T-cell (primary cell): ENCODE data around the gene CCNJL. TPM values are rescaled to one million over a fixed set of nuclear protein-coding genes. Genes with fewer than 3 reads are reported as not detected.

ENCODE experiments used
- ATAC-seq, 4 experiments: fragments of 200-7000 bp in 3 of 4; fragments of 150-1000 bp in 1 of 4; cut with Tn5 transposase; replicated peaks in 1 of 4; 1 replicate in 3 of 4; 2 replicates in 1 of 4; pipeline ENCODE4 v1.10.0; 2021; ENCODE audit warnings: moderate library complexity in 3 of 4, mild to moderate bottlenecking in 2 of 4, moderate number of reproducible peaks in 1 of 4
- CTCF ChIA-PET, 2 donors: fragments of 300-600 bp; sonication (Branson Sonifier 250); formaldehyde crosslinking; loops; one replicate each; lab custom pipeline; 2022; ENCODE audit warnings: antibody characterized with exemption in 2 of 2; lab: Charles Lee
- POLR2A ChIA-PET, 2 donors: fragments of 300-600 bp; sonication (Branson Sonifier 250); formaldehyde crosslinking; loops; one replicate each; lab custom pipeline; 2022; ENCODE audit warnings: antibody characterized with exemption in 2 of 2; lab: Charles Lee
- DNase-seq, 35 experiments: peaks; one replicate each; pipeline versions ENCODE4 v3.0.0 to v3.0.0-alpha.2; 2013 to 2023
- H3K27ac ChIP-seq: one replicate; pipeline ENCODE4 v1.5.1; 2013; ENCODE audit warnings: low read length
- H3K27me3 ChIP-seq, 2 experiments: replicated peaks in 1 of 2; 1 replicate in 1 of 2; 2 replicates in 1 of 2; pipeline versions ENCODE4 v1.6.1 to v1.7.0; 2013; ENCODE audit warnings: low read length in 1 of 2, mixed read lengths in 1 of 2; ENCODE audit not compliant: control insufficient read depth in 2 of 2, insufficient read depth in 2 of 2; ENCODE audit errors: extremely low read depth in 1 of 2
- H3K36me3 ChIP-seq, 2 donors: 1 replicate in 1 of 2; 2 replicates in 1 of 2; pipeline versions ENCODE4 v1.6.1 to v1.7.0; 2013; ENCODE audit warnings: low read length in 1 of 2; ENCODE audit not compliant: control insufficient read depth in 2 of 2, insufficient read depth in 1 of 2; ENCODE audit errors: extremely low read depth in 1 of 2
- H3K4me1 ChIP-seq, 2 experiments: 1 replicate in 1 of 2; 2 replicates in 1 of 2; pipeline versions ENCODE4 v1.6.1 to v1.7.0; 2013; ENCODE audit warnings: low read length in 2 of 2, mixed read lengths in 1 of 2; ENCODE audit not compliant: insufficient read depth in 2 of 2, control insufficient read depth in 1 of 2; ENCODE audit errors: extremely low read depth in 1 of 2
- H3K4me3 ChIP-seq, 2 donors: 1 replicate in 1 of 2; 2 replicates in 1 of 2; pipeline versions ENCODE4 v1.5.1 to v1.7.0; 2013; ENCODE audit warnings: mild to moderate bottlenecking in 2 of 2, low read length in 1 of 2, moderate library complexity in 1 of 2; ENCODE audit not compliant: control insufficient read depth in 1 of 2; ENCODE audit errors: extremely low read depth in 1 of 2
- H3K9me3 ChIP-seq: 2 replicates; pipeline ENCODE4 v1.7.0; 2013
- H3K27ac Mint-ChIP-seq, 2 donors: one replicate each; pipeline ENCODE4 v1.8.0; 2020 to 2021; ENCODE audit warnings: mild to moderate bottlenecking in 2 of 2, mixed read lengths in 2 of 2
- H3K27me3 Mint-ChIP-seq, 2 donors: one replicate each; pipeline ENCODE4 v1.8.0; 2021 to 2022; ENCODE audit warnings: mixed read lengths in 2 of 2
- H3K36me3 Mint-ChIP-seq: one replicate; pipeline ENCODE4 v1.8.0; 2021; ENCODE audit warnings: mixed read lengths
- H3K4me1 Mint-ChIP-seq, 3 donors: one replicate each; pipeline ENCODE4 v1.8.0; 2020 to 2022; ENCODE audit warnings: mixed read lengths in 3 of 3, mild to moderate bottlenecking in 1 of 3
- H3K4me3 Mint-ChIP-seq, 3 donors: one replicate each; pipeline ENCODE4 v1.8.0; 2020 to 2022; ENCODE audit warnings: mild to moderate bottlenecking in 3 of 3, mixed read lengths in 3 of 3, moderate library complexity in 3 of 3
- H3K9me3 Mint-ChIP-seq, 3 donors: one replicate each; pipeline ENCODE4 v1.8.0; 2020 to 2022; ENCODE audit warnings: mixed read lengths in 3 of 3
- WGBS: methylation state at CpG from one replicate; pipeline ENCODE4 v1.1.5; 2013; ENCODE audit warnings: missing lambda C conversion rate; ENCODE audit not compliant: insufficient coverage; 5-methylcytosine and 5-hydroxymethylcytosine counted together
- total RNA-seq, 35 experiments: library from RNA in 6 of 35; stranded (reverse) in 6 of 35; fragments of 120-200 nt in 1 of 35; gene quantifications; one replicate each; pipeline versions ENCODE4 v1.2.1 to v1.2.4 and lab custom pipeline; 2013 to 2026

Gene CCNJL
- total RNA-seq, 5 donors from 2014 or later (not counting 1 experiment from before 2014, with no cell fraction given), result 0.33 to 0.41 (median 0.35) TPM; not detected in 2

DNA sequence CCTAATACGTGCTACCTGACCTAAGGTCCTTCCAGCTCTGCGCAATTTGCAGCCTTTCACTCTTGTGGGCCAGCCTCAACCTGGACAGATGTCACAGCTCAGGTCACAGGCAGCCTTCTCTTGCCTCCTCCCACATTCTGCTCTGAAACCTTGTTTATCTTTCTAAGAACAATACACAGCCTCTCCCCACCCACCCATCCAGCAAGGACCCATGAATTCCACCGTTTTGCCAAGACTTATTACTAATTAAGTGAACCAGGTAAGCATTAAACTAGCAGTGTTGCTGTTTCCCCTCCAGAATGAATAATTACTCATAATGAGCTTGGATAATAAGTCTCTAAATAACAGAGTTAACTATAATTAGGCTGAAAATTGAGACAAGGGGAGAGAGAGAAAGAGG, 72.0 kb downstream of the CCNJL start:
- H3K4me3 Mint-ChIP-seq, result no peak overlapping the region
- no peaks in the 10 kb centered on the region for H3K4me1 Mint-ChIP-seq
- no peak for ATAC-seq
- peaks cover 0 to 5% of the 10 kb centered on the region in 2 donors for H3K27me3 Mint-ChIP-seq
- DNase-seq, result no peak
- ChIA-PET POLR2A (interaction anchor here in 1 of 2 donors (0.7 kb wide), 1 partner anchor 63 kb away, joined by 10 read pairs; no protein-coding TSS in a partner anchor), CTCF (no interaction called here)
- no peak overlapping the region for H3K27ac Mint-ChIP-seq
- no peaks in the 10 kb centered on the region for H3K36me3 Mint-ChIP-seq
- no peaks in the 10 kb centered on the region for H3K36me3 ChIP-seq
- H3K9me3 Mint-ChIP-seq, result no peaks in the 10 kb centered on the region
- H3K4me3 ChIP-seq, result no peak overlapping the region
- no peak overlapping the region for H3K27ac ChIP-seq
- H3K4me1 ChIP-seq, result no peaks in the 10 kb centered on the region
- H3K27me3 ChIP-seq, result peaks cover 0 to 10% of the 10 kb centered on the region in 2 experiments
- 54% methylated on average over 2 of the region's 3 CpGs for WGBS
- no peaks in the 10 kb centered on the region for H3K9me3 ChIP-seq

DNA sequence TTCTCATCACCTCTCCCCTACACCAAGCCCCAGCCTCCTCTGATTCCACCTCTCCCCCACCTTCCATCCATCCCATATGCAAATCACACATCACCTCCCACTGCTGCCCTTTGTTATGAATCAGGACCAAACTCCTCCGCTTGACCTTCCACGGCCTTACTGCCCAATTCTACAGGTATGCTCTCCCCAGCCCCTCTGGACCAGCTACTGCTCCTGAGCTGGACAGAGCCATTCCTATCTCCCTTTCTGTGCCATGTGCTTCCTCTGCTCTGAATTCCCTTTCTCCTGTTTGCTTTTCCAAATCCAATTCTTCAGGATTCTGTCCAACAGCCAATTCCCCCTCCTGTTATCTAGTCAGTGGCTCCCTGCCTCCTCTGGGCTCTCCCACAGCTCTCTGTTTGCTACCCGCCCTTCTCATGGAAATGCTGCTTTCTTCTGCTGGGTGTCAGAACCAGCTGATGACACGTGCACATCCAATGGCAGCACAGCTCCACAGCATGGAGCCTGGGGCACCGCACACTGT, 74.7 kb downstream of the CCNJL start:
- Mint-ChIP-seq H3K36me3 (no peaks in the 10 kb centered on the region), H3K4me3 (no peak overlapping the region), H3K4me1 (no peaks in the 10 kb centered on the region), H3K27ac (no peak overlapping the region), H3K27me3 (peaks cover 0 to 5% of the 10 kb centered on the region in 2 donors), H3K9me3 (no peaks in the 10 kb centered on the region)
- Histone ChIP-seq H3K27ac (no peak overlapping the region), H3K36me3 (no peaks in the 10 kb centered on the region), H3K4me3 (no peak overlapping the region), H3K9me3 (no peaks in the 10 kb centered on the region), H3K27me3 (peaks cover 0 to 10% of the 10 kb centered on the region in 2 experiments), H3K4me1 (no peaks in the 10 kb centered on the region)
- ATAC-seq, result no peak
- no peak for DNase-seq
- ChIA-PET POLR2A (no interaction called here), CTCF (no interaction called here)
- 80% methylated on average over 4 of the region's 5 CpGs for WGBS

DNA sequence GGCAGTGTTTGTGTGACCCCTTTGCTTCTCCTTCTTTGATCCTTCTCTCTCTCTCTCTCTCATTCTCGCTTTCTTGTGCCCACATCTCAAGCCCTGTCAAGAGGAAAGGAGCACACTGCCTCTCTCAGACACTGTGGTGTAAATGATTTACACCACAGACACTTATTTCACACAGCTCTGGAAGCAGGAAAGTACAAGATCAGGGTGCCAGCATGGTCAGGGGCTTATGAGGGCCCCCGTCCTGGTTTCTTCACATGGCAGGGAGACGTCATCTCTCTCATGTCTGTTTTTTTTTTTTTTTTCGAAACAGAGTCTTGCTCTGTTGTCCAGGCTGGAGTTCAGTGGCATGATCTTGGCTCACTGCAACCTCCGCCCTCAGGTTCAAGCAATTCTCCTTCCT, 76.6 kb downstream of the CCNJL start:
- no peaks in the 10 kb centered on the region for H3K36me3 Mint-ChIP-seq
- H3K4me3 ChIP-seq, result no peak overlapping the region
- ChIA-PET CTCF (interaction anchor here in 1 of 2 donors (0.7 kb wide), 1 partner anchor 60 kb away, joined by 7 read pairs; no protein-coding TSS in a partner anchor), POLR2A (interaction anchor here in 1 of 2 donors (0.7 kb wide), 1 partner anchor 24 kb away, joined by 9 read pairs; no protein-coding TSS in a partner anchor)
- no peaks in the 10 kb centered on the region for H3K9me3 ChIP-seq
- H3K4me3 Mint-ChIP-seq, result no peak overlapping the region
- no peak for ATAC-seq
- no peak for DNase-seq
- H3K27ac Mint-ChIP-seq, result no peak overlapping the region
- no peak overlapping the region for H3K27ac ChIP-seq
- peaks cover 0 to 10% of the 10 kb centered on the region in 2 experiments for H3K27me3 ChIP-seq
- H3K36me3 ChIP-seq, result no peaks in the 10 kb centered on the region
- WGBS, result 75% methylated on average over 2 of the region's 5 CpGs
- H3K9me3 Mint-ChIP-seq, result no peaks in the 10 kb centered on the region
- peaks cover 0 to 5% of the 10 kb centered on the region in 2 donors for H3K27me3 Mint-ChIP-seq
- H3K4me1 Mint-ChIP-seq, result no peaks in the 10 kb centered on the region
- no peaks in the 10 kb centered on the region for H3K4me1 ChIP-seq

DNA sequence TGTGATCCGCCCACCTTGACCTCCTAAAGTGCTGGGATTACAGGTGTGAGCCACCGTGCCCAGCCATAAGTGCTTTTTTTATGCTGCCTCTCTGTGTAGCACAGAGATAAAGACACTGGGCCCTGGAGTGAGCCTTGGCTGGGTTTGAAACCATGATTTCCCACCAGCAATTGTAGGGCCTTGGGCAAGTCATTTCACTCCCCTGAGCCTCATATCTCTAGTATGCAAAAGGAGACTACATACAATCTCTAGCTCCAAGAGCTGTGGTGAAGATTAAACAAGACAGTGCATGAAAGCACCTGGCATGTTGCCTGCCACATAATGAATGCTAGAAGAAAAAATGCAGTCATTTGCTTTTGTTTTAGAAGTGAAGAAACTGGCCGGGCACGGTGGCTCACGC, 79.1 kb downstream of the CCNJL start:
- H3K4me3 ChIP-seq, result no peak overlapping the region
- DNase-seq (no peak), ATAC-seq (no peak)
- POLR2A ChIA-PET, result no interaction called here
- no peaks in the 10 kb centered on the region for H3K4me1 ChIP-seq
- H3K9me3 Mint-ChIP-seq, result no peaks in the 10 kb centered on the region
- no peaks in the 10 kb centered on the region for H3K36me3 ChIP-seq
- 97% methylated on average over 5 of the region's 5 CpGs for WGBS
- H3K4me1 Mint-ChIP-seq, result no peaks in the 10 kb centered on the region
- peaks cover 0 to 4% of the 10 kb centered on the region in 2 experiments for H3K27me3 ChIP-seq
- no peak overlapping the region for H3K27ac Mint-ChIP-seq
- H3K4me3 Mint-ChIP-seq, result no peak overlapping the region
- no peaks in the 10 kb centered on the region for H3K9me3 ChIP-seq
- CTCF ChIA-PET, result no interaction called here
- no peak overlapping the region for H3K27ac ChIP-seq
- H3K36me3 Mint-ChIP-seq, result no peaks in the 10 kb centered on the region
- H3K27me3 Mint-ChIP-seq, result peaks cover 0 to under 1% of the 10 kb centered on the region in 2 donors

DNA sequence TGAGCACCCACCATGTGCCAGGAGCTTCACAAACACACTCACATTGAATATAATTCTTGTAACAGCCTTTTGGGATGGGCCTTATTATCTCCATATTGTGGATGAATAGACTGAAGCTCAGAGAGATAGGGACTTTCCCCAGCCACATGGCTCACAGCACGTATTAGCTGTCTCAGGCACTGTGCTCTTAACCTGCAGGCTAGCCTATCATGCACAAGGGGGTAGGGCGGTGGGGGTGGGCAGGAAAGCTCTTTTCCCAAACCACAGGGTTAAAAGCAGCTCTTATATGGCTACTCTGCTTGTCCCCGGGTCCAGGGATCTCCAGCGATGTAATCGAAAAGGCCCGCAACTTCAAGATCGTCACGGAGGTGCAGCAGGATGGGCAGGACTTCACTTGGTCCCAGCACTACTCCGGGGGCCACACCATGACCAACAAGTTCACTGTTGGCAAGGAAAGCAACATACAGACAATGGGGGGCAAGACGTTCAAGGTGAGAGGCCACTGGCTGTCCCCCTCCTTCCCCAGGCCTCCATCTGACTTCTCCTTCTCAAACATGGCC, 80.5 kb downstream of the CCNJL start:
- Histone ChIP-seq H3K9me3 (no peaks in the 10 kb centered on the region), H3K27me3 (no peaks in the 10 kb centered on the region), H3K4me1 (no peaks in the 10 kb centered on the region), H3K27ac (no peak overlapping the region), H3K4me3 (no peak overlapping the region), H3K36me3 (no peaks in the 10 kb centered on the region)
- DNase-seq (no peak), ATAC-seq (no peak)
- H3K27me3 Mint-ChIP-seq, result no peaks in the 10 kb centered on the region
- ChIA-PET CTCF (no interaction called here), POLR2A (interaction anchor here in 1 of 2 donors (0.7 kb wide), 1 partner anchor 415 kb away, joined by 3 read pairs; no protein-coding TSS in a partner anchor)
- H3K4me3 Mint-ChIP-seq, result no peak overlapping the region
- no peak overlapping the region for H3K27ac Mint-ChIP-seq
- no peaks in the 10 kb centered on the region for H3K36me3 Mint-ChIP-seq
- H3K9me3 Mint-ChIP-seq, result no peaks in the 10 kb centered on the region
- 89% methylated on average over 8 of the region's 10 CpGs for WGBS
- H3K4me1 Mint-ChIP-seq, result no peaks in the 10 kb centered on the region

DNA sequence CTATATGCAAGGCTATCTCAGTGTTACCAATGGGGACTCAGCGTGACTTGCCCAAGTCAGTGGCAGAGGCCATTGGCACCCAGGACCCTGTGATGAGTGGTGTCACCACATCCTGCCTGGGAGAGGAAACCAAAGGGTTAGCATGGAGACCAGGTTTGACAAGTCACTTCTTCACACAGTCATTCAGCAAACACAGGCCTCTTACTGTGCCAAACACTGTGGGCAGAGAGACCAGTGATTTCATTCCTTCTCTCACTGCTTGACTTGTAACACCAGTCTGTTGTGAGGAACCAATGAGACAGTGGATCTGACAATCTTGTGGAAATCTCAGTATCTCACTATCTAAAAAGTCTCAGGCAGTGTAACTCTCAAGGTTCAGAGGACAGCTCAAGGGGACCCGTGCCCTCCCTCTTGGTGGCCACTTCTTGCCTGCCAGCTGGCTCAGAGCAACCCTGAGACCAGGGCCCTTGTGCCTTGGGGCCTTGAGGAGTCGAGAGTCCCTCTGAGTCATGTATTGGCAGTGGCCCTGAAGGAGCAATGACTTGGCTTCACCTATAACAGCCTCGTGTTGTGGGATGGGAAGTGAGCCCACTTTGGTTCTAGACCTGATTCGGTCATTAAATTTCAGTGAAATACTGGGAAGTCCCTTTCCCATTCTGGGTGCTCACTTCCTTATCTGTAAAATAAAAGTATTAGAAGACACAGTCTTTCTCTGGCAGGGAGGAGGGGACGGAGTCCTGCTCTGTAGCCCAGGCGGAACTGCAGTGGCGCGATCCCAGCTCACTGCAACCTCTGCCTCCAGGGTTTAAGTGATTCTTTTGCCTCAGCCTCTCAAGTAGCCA, 81.5 kb downstream of the CCNJL start:
- DNase-seq (no peak), ATAC-seq (no peak)
- Mint-ChIP-seq H3K4me3 (no peak overlapping the region), H3K9me3 (no peaks in the 10 kb centered on the region), H3K36me3 (no peaks in the 10 kb centered on the region), H3K4me1 (no peaks in the 10 kb centered on the region), H3K27ac (no peak overlapping the region), H3K27me3 (no peaks in the 10 kb centered on the region)
- CTCF ChIA-PET, result no interaction called here
- no peaks in the 10 kb centered on the region for H3K9me3 ChIP-seq
- no peak overlapping the region for H3K4me3 ChIP-seq
- POLR2A ChIA-PET, result no interaction called here
- no peak overlapping the region for H3K27ac ChIP-seq
- H3K4me1 ChIP-seq, result no peaks in the 10 kb centered on the region
- no peaks in the 10 kb centered on the region for H3K36me3 ChIP-seq
- no peaks in the 10 kb centered on the region for H3K27me3 ChIP-seq
- 89% methylated on average over 7 of the region's 9 CpGs for WGBS
